ENCODE data around the gene MYBPC3.
"Not testable (repeated sequence)": the region's sequence is repeated elsewhere in the genome, so short reads cannot be mapped to it uniquely, and the experiment has no call there.

The MYBPC3 gene

DNA sequence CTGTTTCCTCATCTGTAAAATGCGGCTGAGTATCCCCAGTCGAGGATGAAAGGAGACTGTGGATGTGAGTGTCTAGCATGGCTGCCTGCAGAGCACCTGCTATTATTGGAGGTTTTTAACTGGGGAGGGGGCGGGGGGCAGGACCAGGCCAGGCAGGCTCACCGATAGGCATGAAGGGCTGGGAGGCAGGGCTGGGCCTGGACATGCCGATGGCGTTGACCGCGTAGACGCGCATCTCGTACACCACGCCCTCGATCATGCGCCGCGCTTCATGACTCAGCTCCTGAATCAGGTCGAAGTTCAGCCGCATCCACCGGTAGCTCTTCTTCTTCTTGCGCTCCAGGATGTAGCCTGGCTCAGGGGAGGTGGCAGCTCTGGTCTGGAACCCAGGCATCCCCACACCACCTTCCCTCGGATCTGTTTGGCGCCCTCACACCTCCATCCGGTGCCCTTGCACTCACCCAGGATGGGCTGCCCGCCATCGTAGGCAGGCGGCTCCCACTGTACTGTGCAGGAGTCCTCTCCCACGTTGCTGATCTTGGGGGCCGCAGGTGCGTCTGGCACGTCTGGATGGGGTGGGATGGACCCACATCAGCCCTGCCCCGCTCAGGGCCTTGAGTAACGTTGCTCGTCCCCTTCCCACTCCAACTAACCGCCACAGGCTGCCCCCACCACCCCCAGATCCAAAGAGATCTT, 15.1 kb downstream of the MYBPC3 start:
- no peak for DNase-seq (ENCODE audit: low read depth)

GRCh38 chr11:47336595-47336994, 15.9 kb downstream of the MYBPC3 start:
- DNase-seq (ENCODE audit: low read depth): no peak

- DNase-seq (ENCODE audit: low read depth): no peak
Observed at GRCh38 chr11:47335733-47336132, 16.8 kb downstream of the MYBPC3 start.

DNA sequence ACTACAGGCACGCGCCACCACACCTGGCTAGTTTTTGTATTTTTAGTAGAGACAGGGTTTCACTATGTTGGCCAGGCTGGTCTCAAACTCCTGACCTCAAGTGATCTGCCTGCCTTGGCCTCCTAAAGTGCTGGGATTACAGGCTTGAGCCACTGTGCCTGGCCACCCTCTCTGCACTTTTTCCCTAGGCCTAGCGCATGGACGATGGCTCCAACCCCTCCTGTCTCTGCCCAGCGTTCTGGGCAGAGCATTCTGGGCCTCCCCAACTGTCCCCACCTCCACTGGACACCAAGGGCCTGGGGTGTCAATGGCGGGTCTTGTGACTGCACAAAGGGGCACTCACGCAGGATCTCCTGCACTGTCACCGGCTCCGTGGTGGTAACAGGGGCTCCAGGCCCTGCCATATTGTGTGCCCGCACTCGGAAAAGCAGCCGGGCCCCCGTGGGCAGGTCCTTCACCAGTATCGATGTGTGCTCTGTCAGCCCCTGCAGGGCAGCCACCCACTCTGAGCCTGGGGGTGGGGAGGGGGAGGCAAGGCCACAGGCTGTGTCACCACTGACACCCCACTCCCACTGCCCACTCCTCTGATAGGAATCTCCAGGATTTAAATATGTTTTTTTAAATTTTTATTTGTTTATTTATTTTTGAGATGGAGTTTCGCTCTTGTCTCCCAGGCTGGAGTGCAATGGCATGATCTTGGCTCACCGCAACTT, 17.6 kb downstream of the MYBPC3 start:
- DNase-seq (ENCODE audit: low read depth): not testable (repeated sequence)

DNA sequence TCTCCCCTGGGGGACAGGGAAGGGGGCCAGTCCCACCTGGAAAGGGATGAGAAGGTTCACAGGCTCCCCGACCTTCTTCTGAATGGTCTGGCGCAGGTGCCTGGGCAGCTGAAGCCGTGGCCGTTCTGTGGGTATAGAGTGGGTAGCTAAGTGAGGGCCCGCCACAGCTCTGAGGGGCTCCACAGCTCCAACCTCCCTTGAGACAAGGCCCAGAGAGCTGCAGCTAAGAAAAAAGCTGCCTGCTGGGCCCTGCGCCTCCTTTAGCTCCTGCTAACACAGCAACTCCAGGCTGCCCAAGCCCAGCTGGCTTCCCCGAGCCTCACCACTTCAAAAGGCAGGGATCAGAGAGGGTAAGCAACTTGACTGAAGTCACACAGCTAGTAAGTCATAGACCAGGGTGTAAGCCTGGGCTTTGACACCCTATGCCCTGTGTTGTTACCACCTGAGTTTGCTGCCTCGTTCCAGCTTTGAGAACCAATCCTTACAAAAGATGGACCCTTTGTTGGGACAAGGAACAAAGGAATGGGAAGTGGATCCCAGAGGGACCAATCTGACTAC, 18.5 kb downstream of the MYBPC3 start:
- DNase-seq (ENCODE audit: low read depth): no peak

DNA sequence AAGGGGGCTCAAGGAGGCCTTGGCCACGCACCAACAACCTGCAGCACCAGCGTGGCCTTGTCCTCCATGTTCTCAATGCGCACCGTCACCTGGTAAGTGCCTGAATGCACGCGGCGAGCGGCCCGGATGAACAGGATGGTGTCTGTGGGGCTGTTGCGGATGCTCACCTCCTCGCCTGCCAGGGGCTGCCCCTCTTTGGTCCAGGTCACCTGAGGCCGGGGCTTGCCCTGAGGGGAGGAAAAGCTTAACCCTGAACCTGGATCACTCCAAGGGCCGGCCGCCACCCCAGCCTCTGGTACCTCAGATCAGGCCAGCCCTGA, 19.0 kb downstream of the MYBPC3 start:
- DNase-seq (ENCODE audit: low read depth): no peak

DNA sequence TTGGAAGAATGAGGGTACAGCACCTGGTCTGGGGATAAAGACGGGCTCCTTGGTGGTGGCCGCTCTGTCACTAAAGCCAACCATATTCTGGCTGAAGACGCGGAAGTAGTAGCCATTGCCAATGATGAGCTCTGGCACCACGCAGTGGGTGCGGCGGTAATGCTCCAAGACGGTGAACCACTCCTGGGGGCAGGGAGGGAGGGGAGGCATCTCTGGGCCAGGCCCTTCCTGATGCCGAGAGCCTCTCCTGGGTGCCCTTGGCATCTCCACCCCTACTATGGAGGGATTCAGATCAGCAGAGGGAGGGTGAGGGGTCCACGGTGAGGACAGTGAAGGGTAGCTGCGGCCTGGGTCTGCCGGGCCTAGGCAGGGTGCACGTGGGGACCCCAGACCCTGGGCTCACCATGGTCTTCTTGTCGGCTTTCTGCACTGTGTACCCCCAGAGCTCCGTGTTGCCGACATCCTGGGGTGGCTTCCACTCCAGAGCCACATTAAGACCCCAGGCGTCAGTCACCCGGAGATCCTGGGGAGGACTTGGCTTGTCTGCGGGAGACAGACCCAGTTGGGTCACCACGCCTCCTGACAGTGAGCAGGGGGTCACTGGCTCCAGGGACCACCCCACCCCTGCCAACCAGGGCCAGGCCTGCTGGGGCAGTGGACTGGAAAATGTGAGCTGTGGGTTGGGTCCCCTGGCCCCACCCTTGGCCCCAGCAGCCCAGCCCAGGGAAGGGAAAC, 19.5 kb downstream of the MYBPC3 start:
- no peak for DNase-seq (ENCODE audit: low read depth)

- no peak for DNase-seq (ENCODE audit: low read depth)
Observed at GRCh38 chr11:47332303-47332711, 20.2 kb downstream of the MYBPC3 start.

DNA sequence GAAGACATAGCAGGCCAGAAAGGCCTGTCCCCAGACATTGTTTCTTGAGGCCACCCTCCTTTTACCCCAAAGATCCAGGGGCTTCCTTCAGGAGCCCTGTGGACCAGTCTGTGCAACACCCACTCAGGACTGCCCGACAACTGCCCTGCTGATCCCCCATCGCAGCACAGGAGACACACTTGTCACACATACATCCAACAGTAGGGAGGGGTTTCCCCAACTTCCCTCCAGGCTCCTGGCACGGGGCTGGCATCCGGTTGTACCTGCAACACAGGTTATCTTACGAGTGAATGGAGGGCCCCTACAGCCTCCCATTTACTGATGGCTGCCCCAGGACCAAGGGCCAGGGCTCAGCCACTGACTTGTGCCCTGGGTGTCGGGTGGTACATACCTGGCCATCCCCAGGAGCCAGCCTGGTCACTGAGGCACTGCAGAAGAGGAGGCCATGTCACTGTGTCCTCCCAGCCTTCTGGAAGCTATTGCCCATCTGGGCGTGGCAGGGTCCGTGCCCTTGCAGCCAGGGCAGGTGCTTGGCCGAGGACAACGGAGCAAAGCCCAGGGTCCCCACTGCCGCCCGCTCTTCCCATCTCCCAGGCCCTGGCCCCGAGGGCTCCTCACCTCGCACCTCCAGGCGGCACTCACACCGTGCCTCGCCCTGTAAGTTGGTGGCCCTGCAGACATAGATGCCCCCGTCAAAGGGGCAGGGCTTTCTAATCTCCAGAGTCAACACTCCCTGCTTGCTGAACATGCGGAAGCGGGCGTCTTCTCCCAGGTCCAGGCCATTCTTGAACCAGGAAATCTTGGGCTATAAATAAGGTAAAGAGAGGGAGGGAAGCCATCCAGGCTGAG, 20.8 kb downstream of the MYBPC3 start:
- no peak for DNase-seq (ENCODE audit: low read depth)

- no peak for DNase-seq (ENCODE audit: low read depth)
Observed at GRCh38 chr11:47329987-47330931, 22.2 kb downstream of the MYBPC3 start.

DNA sequence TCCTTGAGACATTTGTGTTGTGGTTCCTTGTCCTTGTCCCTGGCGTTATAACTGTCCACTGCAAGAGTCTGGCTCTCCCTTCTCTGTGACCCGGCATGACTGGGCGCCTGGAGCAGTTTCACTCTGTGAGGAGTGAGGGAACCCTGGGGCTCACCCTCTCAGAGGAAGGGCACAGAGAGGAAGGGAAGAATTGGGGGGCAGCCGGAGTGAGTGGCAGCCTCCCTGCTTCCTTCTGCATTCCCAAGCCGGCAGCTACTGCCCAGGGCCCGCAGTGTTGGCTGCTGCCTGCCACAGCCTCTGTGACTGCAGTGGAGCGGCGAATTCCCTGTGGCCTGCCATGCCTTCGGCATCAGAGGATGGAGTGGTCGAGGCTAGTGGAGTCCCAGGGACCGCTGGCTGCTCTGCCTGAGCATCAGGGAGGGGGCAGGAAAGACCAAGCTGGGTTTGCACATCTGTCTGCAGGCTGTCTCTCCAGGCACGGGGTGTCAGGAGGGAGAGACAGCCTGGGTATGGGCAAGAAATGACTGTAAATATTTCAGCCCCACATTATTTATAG, 23.0 kb downstream of the MYBPC3 start:
- no peak for DNase-seq (ENCODE audit: low read depth)

GRCh38 chr11:47328449-47329390, 23.8 kb downstream of the MYBPC3 start:
- no peak for DNase-seq (ENCODE audit: low read depth)

- no peak for DNase-seq (ENCODE audit: low read depth)
Observed at GRCh38 chr11:47327949-47328348, 24.6 kb downstream of the MYBPC3 start.

DNA sequence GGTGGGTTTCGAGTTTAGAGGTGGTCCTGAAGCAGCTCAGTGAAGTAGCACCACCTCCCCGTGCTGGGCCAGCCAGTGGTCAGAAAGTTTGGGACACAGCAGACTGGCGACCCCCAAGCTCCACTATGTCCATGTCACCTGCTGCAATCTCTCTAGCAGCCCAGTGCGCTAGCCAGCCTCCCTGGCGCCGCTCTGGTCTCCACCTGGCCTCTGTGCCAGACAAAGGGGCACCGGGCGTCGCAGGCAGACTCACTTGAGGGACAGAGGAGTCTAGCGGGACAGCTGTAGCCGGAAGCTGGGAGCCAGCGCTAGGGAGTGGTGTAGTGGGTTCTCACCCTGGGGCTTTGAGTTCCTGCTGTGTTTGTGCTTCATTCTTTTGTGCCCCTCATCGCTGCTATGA, 25.5 kb downstream of the MYBPC3 start:
- DNase-seq (ENCODE audit: low read depth): no peak

DNA sequence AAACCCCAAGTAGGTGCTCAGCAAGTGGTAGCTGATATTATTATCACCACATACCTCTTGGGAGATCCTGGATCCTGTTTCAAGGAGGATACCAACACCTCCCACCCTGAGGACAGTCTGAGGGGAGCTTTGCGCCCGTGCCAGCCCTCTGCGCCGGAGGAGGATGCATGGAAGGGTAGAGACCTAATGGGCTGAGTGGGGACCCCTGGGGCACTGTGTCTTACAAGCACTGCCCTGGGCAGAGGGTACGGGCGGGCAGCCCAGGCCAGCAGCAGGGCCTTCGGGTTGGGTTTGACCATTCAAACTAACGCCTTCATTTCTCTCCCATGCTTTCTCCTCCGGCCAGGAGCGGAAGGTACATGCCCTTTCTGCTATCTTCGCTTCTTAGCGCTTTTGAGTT, 26.3 kb downstream of the MYBPC3 start:
- DNase-seq (ENCODE audit: low read depth): no peak

DNA sequence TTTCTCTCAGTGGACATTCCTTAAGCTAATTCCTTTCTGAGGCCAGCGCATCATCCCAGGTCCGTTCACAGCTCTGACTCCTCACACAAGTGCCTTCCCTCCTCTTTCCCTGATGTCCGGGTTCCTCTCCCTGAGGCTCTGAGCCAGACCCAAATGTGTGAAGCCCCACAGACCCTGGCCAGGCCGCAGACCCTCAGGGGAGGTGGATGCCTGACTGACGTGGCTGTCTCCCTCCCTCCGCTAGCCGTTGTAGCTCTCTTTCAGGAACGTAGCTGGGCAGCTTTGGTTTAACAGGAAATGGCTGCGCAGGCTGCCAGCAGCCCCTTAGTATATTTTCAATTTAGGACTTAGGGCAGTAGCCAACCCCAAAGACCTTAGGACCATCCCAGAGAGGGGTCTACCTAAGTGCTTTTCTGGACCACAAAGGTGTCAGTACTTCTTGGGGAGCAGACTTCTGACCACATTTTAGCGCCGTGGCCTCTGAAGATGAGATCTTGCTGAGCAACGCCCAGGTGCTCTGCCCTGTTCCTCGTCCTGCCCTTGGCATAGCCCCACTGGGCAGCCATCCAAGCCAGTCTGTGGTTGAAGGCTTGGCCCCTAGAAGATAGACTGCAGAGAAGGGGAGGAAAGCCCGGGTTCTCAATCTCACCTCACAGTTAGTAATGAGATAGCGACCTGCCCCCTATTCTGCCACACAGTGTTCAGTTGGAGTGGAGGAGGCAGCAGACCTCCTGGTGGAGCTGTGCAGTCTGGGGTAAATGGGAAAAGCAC, 27.0 kb downstream of the MYBPC3 start:
- DNase-seq (ENCODE audit: low read depth): no peak

GRCh38 chr11:47324520-47324919, 28.0 kb downstream of the MYBPC3 start:
- no peak for DNase-seq (ENCODE audit: low read depth)

DNA sequence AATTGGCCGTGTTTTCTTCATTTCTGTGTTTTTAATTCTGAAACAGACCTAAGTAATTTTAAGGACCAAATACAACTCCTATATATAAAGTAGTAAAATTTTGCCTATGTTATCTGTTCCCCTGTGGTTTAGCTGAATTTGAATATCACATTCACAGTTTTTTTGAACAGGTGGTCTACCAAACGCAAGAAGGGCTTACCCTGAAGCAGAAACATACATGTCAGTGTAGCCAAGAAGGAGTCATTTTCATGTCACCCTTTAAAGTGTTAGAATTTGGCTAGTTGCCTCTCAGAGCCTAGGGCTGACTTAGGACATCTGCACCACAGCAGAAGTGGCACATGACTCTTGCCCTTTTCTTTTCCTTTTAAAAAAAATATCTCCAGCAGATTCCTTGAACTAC, 34.3 kb downstream of the MYBPC3 start:
- DNase-seq (ENCODE audit: low read depth): no peak

Measured in non-pigmented ciliary epithelial cell (primary cell).